H1 (cell line): ENCODE measurements around the gene KLHL33. TPM values are rescaled to one million over a fixed set of nuclear protein-coding genes. Genes with fewer than 3 reads are reported as not detected.

Experiments
- CEBPB ChIP-seq: IDR thresholded peaks from 2 replicates; pipeline ENCODE4 v1.6.1; 2012; ENCODE audit warnings: low read depth, low read length
- GTF2F1 ChIP-seq: IDR thresholded peaks from 2 replicates; pipeline ENCODE4 v1.6.1; 2012; ENCODE audit warnings: low read depth, low read length, improper control_type of control experiment, borderline replicate concordance
- RNF2 ChIP-seq: fragments of 200-900, 300-1000 bp; sonication (generic); IDR thresholded peaks from 2 replicates; pipeline ENCODE4 v1.7.1; 2016; ENCODE audit warnings: borderline replicate concordance, low read depth, mild to moderate bottlenecking, antibody characterized with exemption, low read length; ENCODE audit not compliant: poor library complexity, severe bottlenecking; ENCODE audit errors: missing control alignments
- polyA plus RNA-seq, 7 experiments: library from polyadenylated mRNA; depleted of rRNA in 3 of 7; stranded (reverse) in 5 of 7; unstranded in 2 of 7; fragments of >200 nt in 5 of 7; fragments of 200-250 nt in 2 of 7; gene quantifications; 1 replicate in 5 of 7; 2 replicates in 1 of 7; 4 replicates in 1 of 7; pipeline versions ENCODE4 v1.2.1 to v1.2.3, GENCODE V29; 2011 to 2013; ENCODE audit warnings: missing spikeins in 2 of 7, mixed read lengths in 2 of 7
- total RNA-seq: library from RNA; stranded (reverse); fragmentation: NEBNext Ultra II Directional; extraction: Animal tissue kit (Norgen Biotek cat#: 25700); gene quantifications from 2 replicates; pipeline ENCODE4 v1.2.1, GENCODE V29; 2021
- TF ChIP-seq, protein P1 (sequence below): fragments of 300-600 bp; sonication (generic); IDR thresholded peaks from 2 replicates; pipeline ENCODE4 v1.7.1; 2012; ENCODE audit warnings: low read length, moderate library complexity, mild to moderate bottlenecking, inconsistent platforms; ENCODE audit not compliant: insufficient replicate concordance
- TF ChIP-seq, protein P2 (sequence below): IDR thresholded peaks from 2 replicates; pipeline ENCODE4 v1.6.1; 2012; ENCODE audit warnings: inconsistent platforms

KLHL33 gene
- total and polyA plus RNA-seq, 2 of the 8 experiments (the other 6 are each of a cell fraction or from before 2014, with no cell fraction given): 0.11 to 0.17 TPM

DNA sequence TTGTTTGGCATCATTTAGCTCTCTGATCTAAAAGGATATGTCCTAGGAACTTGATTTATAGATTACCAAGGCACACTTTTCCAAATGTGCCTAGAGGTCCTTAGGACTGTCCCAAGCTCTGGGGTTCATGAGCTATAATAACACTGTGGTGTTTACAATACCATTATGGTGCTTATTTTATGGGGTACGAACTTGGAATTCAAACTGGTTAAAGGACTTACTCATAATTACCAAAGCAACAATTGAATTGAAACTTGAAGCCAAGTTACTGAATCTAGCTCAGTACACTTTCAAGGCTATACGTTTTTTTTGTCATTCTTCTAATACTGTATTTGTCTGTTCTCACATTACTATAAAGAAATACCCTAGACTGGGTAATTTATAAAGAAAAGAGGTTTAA is 13.1 kb downstream of the KLHL33 start (continued):
- TF ChIP-seq, protein P1, sequence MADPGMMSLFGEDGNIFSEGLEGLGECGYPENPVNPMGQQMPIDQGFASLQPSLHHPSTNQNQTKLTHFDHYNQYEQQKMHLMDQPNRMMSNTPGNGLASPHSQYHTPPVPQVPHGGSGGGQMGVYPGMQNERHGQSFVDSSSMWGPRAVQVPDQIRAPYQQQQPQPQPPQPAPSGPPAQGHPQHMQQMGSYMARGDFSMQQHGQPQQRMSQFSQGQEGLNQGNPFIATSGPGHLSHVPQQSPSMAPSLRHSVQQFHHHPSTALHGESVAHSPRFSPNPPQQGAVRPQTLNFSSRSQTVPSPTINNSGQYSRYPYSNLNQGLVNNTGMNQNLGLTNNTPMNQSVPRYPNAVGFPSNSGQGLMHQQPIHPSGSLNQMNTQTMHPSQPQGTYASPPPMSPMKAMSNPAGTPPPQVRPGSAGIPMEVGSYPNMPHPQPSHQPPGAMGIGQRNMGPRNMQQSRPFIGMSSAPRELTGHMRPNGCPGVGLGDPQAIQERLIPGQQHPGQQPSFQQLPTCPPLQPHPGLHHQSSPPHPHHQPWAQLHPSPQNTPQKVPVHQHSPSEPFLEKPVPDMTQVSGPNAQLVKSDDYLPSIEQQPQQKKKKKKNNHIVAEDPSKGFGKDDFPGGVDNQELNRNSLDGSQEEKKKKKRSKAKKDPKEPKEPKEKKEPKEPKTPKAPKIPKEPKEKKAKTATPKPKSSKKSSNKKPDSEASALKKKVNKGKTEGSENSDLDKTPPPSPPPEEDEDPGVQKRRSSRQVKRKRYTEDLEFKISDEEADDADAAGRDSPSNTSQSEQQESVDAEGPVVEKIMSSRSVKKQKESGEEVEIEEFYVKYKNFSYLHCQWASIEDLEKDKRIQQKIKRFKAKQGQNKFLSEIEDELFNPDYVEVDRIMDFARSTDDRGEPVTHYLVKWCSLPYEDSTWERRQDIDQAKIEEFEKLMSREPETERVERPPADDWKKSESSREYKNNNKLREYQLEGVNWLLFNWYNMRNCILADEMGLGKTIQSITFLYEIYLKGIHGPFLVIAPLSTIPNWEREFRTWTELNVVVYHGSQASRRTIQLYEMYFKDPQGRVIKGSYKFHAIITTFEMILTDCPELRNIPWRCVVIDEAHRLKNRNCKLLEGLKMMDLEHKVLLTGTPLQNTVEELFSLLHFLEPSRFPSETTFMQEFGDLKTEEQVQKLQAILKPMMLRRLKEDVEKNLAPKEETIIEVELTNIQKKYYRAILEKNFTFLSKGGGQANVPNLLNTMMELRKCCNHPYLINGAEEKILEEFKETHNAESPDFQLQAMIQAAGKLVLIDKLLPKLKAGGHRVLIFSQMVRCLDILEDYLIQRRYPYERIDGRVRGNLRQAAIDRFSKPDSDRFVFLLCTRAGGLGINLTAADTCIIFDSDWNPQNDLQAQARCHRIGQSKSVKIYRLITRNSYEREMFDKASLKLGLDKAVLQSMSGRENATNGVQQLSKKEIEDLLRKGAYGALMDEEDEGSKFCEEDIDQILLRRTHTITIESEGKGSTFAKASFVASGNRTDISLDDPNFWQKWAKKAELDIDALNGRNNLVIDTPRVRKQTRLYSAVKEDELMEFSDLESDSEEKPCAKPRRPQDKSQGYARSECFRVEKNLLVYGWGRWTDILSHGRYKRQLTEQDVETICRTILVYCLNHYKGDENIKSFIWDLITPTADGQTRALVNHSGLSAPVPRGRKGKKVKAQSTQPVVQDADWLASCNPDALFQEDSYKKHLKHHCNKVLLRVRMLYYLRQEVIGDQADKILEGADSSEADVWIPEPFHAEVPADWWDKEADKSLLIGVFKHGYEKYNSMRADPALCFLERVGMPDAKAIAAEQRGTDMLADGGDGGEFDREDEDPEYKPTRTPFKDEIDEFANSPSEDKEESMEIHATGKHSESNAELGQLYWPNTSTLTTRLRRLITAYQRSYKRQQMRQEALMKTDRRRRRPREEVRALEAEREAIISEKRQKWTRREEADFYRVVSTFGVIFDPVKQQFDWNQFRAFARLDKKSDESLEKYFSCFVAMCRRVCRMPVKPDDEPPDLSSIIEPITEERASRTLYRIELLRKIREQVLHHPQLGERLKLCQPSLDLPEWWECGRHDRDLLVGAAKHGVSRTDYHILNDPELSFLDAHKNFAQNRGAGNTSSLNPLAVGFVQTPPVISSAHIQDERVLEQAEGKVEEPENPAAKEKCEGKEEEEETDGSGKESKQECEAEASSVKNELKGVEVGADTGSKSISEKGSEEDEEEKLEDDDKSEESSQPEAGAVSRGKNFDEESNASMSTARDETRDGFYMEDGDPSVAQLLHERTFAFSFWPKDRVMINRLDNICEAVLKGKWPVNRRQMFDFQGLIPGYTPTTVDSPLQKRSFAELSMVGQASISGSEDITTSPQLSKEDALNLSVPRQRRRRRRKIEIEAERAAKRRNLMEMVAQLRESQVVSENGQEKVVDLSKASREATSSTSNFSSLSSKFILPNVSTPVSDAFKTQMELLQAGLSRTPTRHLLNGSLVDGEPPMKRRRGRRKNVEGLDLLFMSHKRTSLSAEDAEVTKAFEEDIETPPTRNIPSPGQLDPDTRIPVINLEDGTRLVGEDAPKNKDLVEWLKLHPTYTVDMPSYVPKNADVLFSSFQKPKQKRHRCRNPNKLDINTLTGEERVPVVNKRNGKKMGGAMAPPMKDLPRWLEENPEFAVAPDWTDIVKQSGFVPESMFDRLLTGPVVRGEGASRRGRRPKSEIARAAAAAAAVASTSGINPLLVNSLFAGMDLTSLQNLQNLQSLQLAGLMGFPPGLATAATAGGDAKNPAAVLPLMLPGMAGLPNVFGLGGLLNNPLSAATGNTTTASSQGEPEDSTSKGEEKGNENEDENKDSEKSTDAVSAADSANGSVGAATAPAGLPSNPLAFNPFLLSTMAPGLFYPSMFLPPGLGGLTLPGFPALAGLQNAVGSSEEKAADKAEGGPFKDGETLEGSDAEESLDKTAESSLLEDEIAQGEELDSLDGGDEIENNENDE: no peak
- no peak for TF ChIP-seq GTF2F1
- TF ChIP-seq, protein P2, sequence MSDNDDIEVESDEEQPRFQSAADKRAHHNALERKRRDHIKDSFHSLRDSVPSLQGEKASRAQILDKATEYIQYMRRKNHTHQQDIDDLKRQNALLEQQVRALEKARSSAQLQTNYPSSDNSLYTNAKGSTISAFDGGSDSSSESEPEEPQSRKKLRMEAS: no peak
- TF ChIP-seq RNF2: no peak
- no peak for TF ChIP-seq CEBPB
- TF ChIP-seq, all 59 proteins: peak for 0
